HG03025 (cell line): ENCODE measurements around the gene ANKRD36B.
"Not testable (repeated sequence)": the region's sequence is repeated elsewhere in the genome, so short reads cannot be mapped to it uniquely, and the experiment has no call there.

Experiments
- ATAC-seq: cut with Tn5 transposase; IDR thresholded peaks from one replicate; pipeline ENCODE4 v1.9.1; 2021; ENCODE audit warnings: mild to moderate bottlenecking, moderate library complexity; ENCODE audit not compliant: unreplicated experiment, low FRiP score

The ANKRD36B gene

GRCh38 chr2:97550498-97550897 is 39.2 kb downstream of the ANKRD36B start:
- not testable (repeated sequence) for ATAC-seq

GRCh38 chr2:97549058-97549457 is 40.6 kb downstream of the ANKRD36B start:
- not testable (repeated sequence) for ATAC-seq

- not testable (repeated sequence) for ATAC-seq
Observed at GRCh38 chr2:97548536-97548935, 41.1 kb downstream of the ANKRD36B start.

- no peak for ATAC-seq
Observed at GRCh38 chr2:97546711-97547110, 43.0 kb downstream of the ANKRD36B start.

- not testable (repeated sequence) for ATAC-seq
Observed at GRCh38 chr2:97544911-97545310, 44.8 kb downstream of the ANKRD36B start.

- not testable (repeated sequence) for ATAC-seq
Observed at GRCh38 chr2:97525904-97526303, 63.8 kb downstream of the ANKRD36B start.

- not testable (repeated sequence) for ATAC-seq
Observed at GRCh38 chr2:97523816-97524215, 65.9 kb downstream of the ANKRD36B start.

GRCh38 chr2:97522916-97523555 is 66.6 kb downstream of the ANKRD36B start:
- not testable (repeated sequence) for ATAC-seq

- not testable (repeated sequence) for ATAC-seq
Observed at GRCh38 chr2:97495651-97496050, 94.0 kb downstream of the ANKRD36B start.

- ATAC-seq: not testable (repeated sequence)
Observed at GRCh38 chr2:97490141-97490540, 99.5 kb downstream of the ANKRD36B start.
